K562 (cell line): ENCODE results near the gene SMIM35. TPM values are rescaled to one million over a fixed set of nuclear protein-coding genes. Genes with fewer than 3 reads are reported as not detected.

Experiments
- ATAC-seq: fragments of 200-7000 bp; cut with Tn5 transposase; 3 replicates; pipeline ENCODE4 v1.9.1; 2020; ENCODE audit warnings: moderate library complexity
- BruUV-seq: library from RNA; stranded (reverse); fragments of 400-500 nt; replicated peaks from 2 replicates; lab custom pipeline; 2021; lab: Mats Ljungman, UMichigan
- CTCF ChIA-PET: fragments of 300-600 bp; formaldehyde crosslinking; extraction: SDS; loops from one replicate; lab custom pipeline; 2021; ENCODE audit warnings: low intra/inter-chr PET ratio; lab: Yijun Ruan, JAX
- POLR2A ChIA-PET: fragments of 300-600, 350-650 bp; sonication (Branson Sonifier 250); formaldehyde crosslinking; extraction: SDS; loops from one replicate; lab custom pipeline; 2021; ENCODE audit warnings: antibody characterized with exemption, inconsistent platforms; lab: Yijun Ruan, JAX
- DNase-seq, 4 experiments: peaks; one replicate each; pipeline versions ENCODE4 v3.0.0 to v3.0.0-alpha.2; 2011 to 2018; ENCODE audit warnings: low spot score in 3 of 4, mixed read lengths in 3 of 4; ENCODE audit errors: extremely low read depth in 1 of 4
- FAIRE-seq: peaks from 2 replicates; lab custom pipeline; 2011; peaks lifted over from hg19 to GRCh38; lab: Jason Lieb, UNC
- H2AFZ ChIP-seq: 2 replicates; pipeline ENCODE4 v1.6.0; 2011; ENCODE audit warnings: low read depth, low read length, control low read depth, inconsistent platforms
- H3K27ac ChIP-seq: fragments of 200-600 bp; 3 replicates; pipeline ENCODE4 v1.8.0; 2011; ENCODE audit warnings: low read depth, mild to moderate bottlenecking, control low read depth, inconsistent platforms, low read length, moderate library complexity, mixed read lengths; ENCODE audit errors: extremely low read depth
- H3K27me3 ChIP-seq, 2 experiments: fragments of 300-600 bp in 1 of 2; 2 replicates in 1 of 2; 3 replicates in 1 of 2; pipeline versions ENCODE4 v1.6.0 to v1.8.0; 2011; ENCODE audit warnings: inconsistent platforms in 2 of 2, low read length in 2 of 2, mild to moderate bottlenecking in 1 of 2, mixed read lengths in 1 of 2, moderate library complexity in 1 of 2; ENCODE audit not compliant: control insufficient read depth in 2 of 2, insufficient read depth in 2 of 2
- H3K36me3 ChIP-seq: fragments of 300-600 bp; 3 replicates; pipeline ENCODE4 v1.8.0; 2011; ENCODE audit warnings: mild to moderate bottlenecking, low read length, inconsistent platforms; ENCODE audit not compliant: control insufficient read depth, insufficient read depth
- H3K4me1 ChIP-seq, 2 experiments: fragments of 200-600 bp in 1 of 2; replicated peaks in 1 of 2; 2 replicates in 1 of 2; 3 replicates in 1 of 2; pipeline versions ENCODE4 v1.5.1 to v1.8.0; 2011; ENCODE audit warnings: inconsistent platforms in 2 of 2, low read length in 2 of 2, mild to moderate bottlenecking in 1 of 2, mixed read lengths in 1 of 2, moderate library complexity in 1 of 2; ENCODE audit not compliant: control insufficient read depth in 2 of 2, insufficient read depth in 2 of 2
- H3K4me2 ChIP-seq: 2 replicates; pipeline ENCODE4 v1.6.1; 2011; ENCODE audit warnings: low read length, control low read depth, inconsistent platforms, mixed read lengths; ENCODE audit not compliant: insufficient read depth
- H3K4me3 ChIP-seq: fragments of 200-600 bp; sonication (generic), shearing (Covaris generic); 2 replicates; pipeline ENCODE4 v1.5.1; 2016; ENCODE audit warnings: control low read depth, inconsistent platforms
- H3K79me2 ChIP-seq: fragments of 200-600 bp; 3 replicates; pipeline ENCODE4 v1.8.0; 2011; ENCODE audit warnings: low read length, inconsistent platforms; ENCODE audit not compliant: control insufficient read depth, insufficient read depth
- H3K9ac ChIP-seq, 2 experiments: 2 replicates each; pipeline versions ENCODE4 v1.6.0 to v1.6.1; 2011; ENCODE audit warnings: low read depth in 2 of 2, low read length in 2 of 2, control low read depth in 1 of 2, inconsistent platforms in 1 of 2, mild to moderate bottlenecking in 1 of 2, mixed read lengths in 1 of 2; ENCODE audit not compliant: insufficient read depth in 1 of 2
- H3K9me1 ChIP-seq: one replicate; pipeline ENCODE4 v1.6.0; 2011; ENCODE audit warnings: inconsistent platforms, mild to moderate bottlenecking, low read length, moderate library complexity; ENCODE audit not compliant: control insufficient read depth, insufficient read depth
- H3K9me3 ChIP-seq: replicated peaks from 2 replicates; pipeline ENCODE4 v1.5.1; 2011; ENCODE audit warnings: low read depth, low read length, inconsistent platforms; ENCODE audit not compliant: control insufficient read depth, insufficient read depth
- H4K20me1 ChIP-seq: replicated peaks from 2 replicates; pipeline ENCODE4 v1.6.1; 2011; ENCODE audit warnings: low read length, inconsistent platforms, mixed read lengths; ENCODE audit not compliant: control insufficient read depth, insufficient read depth
- CLOCK ChIP-seq: fragments of 250-450 bp; sonication (Bioruptor Pico); IDR thresholded peaks from 2 replicates; pipeline ENCODE4 v1.4.0; 2020; ENCODE audit warnings: mild to moderate bottlenecking, moderate library complexity, borderline replicate concordance
- ELF2 ChIP-seq: fragments of 250-450 bp; sonication (Bioruptor Pico); IDR thresholded peaks from 2 replicates; pipeline ENCODE4 v1.5.0; 2021; ENCODE audit warnings: mild to moderate bottlenecking
- ZBTB17 ChIP-seq: fragments of 450-650 bp; formaldehyde crosslinking; IDR thresholded peaks from 2 replicates; pipeline ENCODE4 v1.4.0; 2020; ENCODE audit warnings: mild to moderate bottlenecking
- ZBTB26 ChIP-seq: fragments of 450-650 bp; formaldehyde crosslinking; IDR thresholded peaks from 2 replicates; pipeline ENCODE4 v1.4.0; 2022; ENCODE audit warnings: missing genetic modification characterization
- ZZZ3 ChIP-seq: fragments of 450-650 bp; IDR thresholded peaks from 2 replicates; pipeline ENCODE4 v1.6.1; 2016; ENCODE audit warnings: antibody characterized with exemption, mild to moderate bottlenecking, moderate library complexity
- WGBS: fragments of 100-300 bp; shearing (Covaris generic); methylation state at CpG from one replicate; pipeline ENCODE4 v1.1.6; 2016; ENCODE audit warnings: low coverage, mixed read lengths; ENCODE audit not compliant: insufficient coverage; ENCODE audit errors: missing lambda C conversion rate; 5-methylcytosine and 5-hydroxymethylcytosine counted together
- in situ Hi-C: fragments of 300-500 bp; cut with MboI; formaldehyde crosslinking; loops from 4 replicates; pipeline ENCODE4 v1.15.0; 2018; ENCODE audit warnings: inconsistent platforms, mixed read lengths
- intact Hi-C: fragments of 100-400 bp; cut with micrococcal nuclease; formaldehyde crosslinking; loops from 2 replicates; pipeline ENCODE4 v1.14.2; 2022
- polyA plus RNA-seq, 8 experiments: library from polyadenylated mRNA; depleted of rRNA in 4 of 8; stranded (reverse) in 5 of 8; unstranded in 3 of 8; fragments of >200 nt; fragmentation: Nextera tagmentation in 2 of 8; fragmentation: Illumina TruSeq in 1 of 8; extraction: Ambion mirVana in 2 of 8; extraction: Trizol in 1 of 8; gene quantifications; 2 replicates each; pipeline versions ENCODE4 v1.2.1 to v1.2.3, GENCODE V29; 2011 to 2014; ENCODE audit warnings: inconsistent platforms in 1 of 8, missing spikeins in 1 of 8
- total RNA-seq, 7 experiments: library from RNA; depleted of rRNA in 6 of 7; stranded (reverse); fragments of >200 nt in 6 of 7; fragmentation: Illumina TruSeq in 2 of 7; extraction: Trizol in 2 of 7; gene quantifications; 2 replicates each; pipeline versions ENCODE4 v1.2.1 to v1.2.3, GENCODE V29; 2011 to 2021; ENCODE audit warnings: low replicate concordance in 1 of 7

SMIM35 gene
- total and polyA plus RNA-seq, 9 of the 15 experiments (the other 6 are each of a cell fraction or from before 2014, with no cell fraction given), result 0.03 TPM; not detected in 7

- TF ChIP-seq ELF2 (no peak), ZBTB26 (CRISPR knock-in tag) (no peak)
Measured at GRCh38 chr11:117969160-117969991, 117.4 kb downstream of the SMIM35 start (continued).

DNA sequence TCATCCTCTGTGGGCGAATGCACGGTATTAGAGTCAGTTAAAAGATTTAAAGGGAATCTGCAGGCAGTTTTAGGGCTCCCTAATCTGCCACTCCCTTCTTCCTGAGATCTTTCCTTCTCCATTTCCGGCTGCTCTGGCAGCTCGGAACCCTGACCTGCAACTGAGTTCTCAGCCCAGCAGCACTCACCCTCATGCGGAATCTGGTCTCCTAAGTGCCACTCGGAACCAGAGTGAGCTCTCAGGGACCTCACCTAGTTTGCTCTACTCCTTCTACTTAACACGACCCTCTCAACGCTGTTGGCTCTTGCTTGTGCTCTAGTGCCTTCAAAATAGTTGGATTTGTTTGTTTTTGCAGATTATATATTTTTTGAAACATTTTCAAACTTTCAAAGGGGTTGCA lies 119.9 kb downstream of the SMIM35 start:
- POLR2A ChIA-PET, result interaction anchor here (1.2 to 1.8 kb wide), 2 partner anchors 9 to 13 kb away, joined by 4 to 5 read pairs; no protein-coding TSS in a partner anchor
- DNase-seq, result peak in 1 of 4 experiments; percentile 2

More for the DNA sequence above, 119.9 kb downstream of the SMIM35 start:
- no peaks in the 10 kb centered on the region for H3K27me3 ChIP-seq
- TF ChIP-seq CLOCK (CRISPR knock-in tag) (no peak), ZBTB17 (no peak), ZZZ3 (no peak)
- FAIRE-seq (no peak), ATAC-seq (no peak)
- peaks cover 0 to 13% of the 10 kb centered on the region in 2 experiments; a peak in 3 of 5 replicates for H3K4me1 ChIP-seq
- no peak overlapping the region for H3K4me2 ChIP-seq
- no peaks in the 10 kb centered on the region for H3K9me3 ChIP-seq
- H3K79me2 ChIP-seq, result no peaks in the 10 kb centered on the region
- in situ Hi-C loops (no loop called here), intact Hi-C loops (no loop called here)
- 56% methylated on average over 8 of the region's 8 CpGs for whole genome bisulfite sequencing
- no peaks in the 10 kb centered on the region for H4K20me1 ChIP-seq
- BruUV-seq, result no TSS peak
- H3K36me3 ChIP-seq, result no peaks in the 10 kb centered on the region
- no peak overlapping the region for H3K9ac ChIP-seq
- no peak overlapping the region for H3K27ac ChIP-seq
- H2AFZ ChIP-seq, result 0 out of 2 replicates have a peak overlapping the region, but pooled peaks have one; percentile 9
- CTCF ChIA-PET, result no interaction called here
- no peak overlapping the region for H3K4me3 ChIP-seq
- no peaks in the 10 kb centered on the region for H3K9me1 ChIP-seq
